Testis (tissue), 2 donors: Measurements from ENCODE around the gene FRMD4B.

ENCODE experiments used
- POLR2A ChIP-seq: fragments of 450-650 bp; IDR thresholded peaks from one replicate; pipeline ENCODE4 v1.6.1; 2017; ENCODE audit warnings: antibody characterized with exemption, mild to moderate bottlenecking, moderate library complexity
- TF ChIP-seq, protein P1 (sequence below), 3 experiments: fragments of 450-650 bp in 2 of 3; fragments of 200-600 bp in 1 of 3; sonication (generic) in 1 of 3; IDR thresholded peaks; one replicate each; pipeline ENCODE4 v1.5.1; 2016 to 2019; ENCODE audit warnings: antibody characterized with exemption in 3 of 3, mild to moderate bottlenecking in 2 of 3, moderate library complexity in 1 of 3

DNA sequence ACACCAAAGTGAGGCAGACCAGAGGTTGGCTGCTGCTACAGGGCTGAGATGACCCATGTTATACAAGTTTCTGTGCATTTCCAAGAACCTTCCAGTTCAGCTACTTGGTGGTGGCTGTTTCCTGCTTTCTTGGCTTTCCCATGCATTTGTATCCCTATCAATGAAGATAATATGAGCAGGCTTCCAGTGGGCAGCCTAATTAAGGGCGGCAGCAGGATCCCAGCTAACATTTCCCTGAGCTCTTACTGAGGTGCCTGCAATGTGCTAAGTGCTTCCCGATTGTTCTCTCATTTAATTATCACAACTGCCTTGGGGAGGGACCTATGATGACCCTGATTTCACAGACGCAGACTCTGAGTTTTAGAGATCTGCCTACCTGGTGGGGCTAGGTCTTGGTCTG, 95.5 kb downstream of the FRMD4B start:
- TF ChIP-seq, protein P1, sequence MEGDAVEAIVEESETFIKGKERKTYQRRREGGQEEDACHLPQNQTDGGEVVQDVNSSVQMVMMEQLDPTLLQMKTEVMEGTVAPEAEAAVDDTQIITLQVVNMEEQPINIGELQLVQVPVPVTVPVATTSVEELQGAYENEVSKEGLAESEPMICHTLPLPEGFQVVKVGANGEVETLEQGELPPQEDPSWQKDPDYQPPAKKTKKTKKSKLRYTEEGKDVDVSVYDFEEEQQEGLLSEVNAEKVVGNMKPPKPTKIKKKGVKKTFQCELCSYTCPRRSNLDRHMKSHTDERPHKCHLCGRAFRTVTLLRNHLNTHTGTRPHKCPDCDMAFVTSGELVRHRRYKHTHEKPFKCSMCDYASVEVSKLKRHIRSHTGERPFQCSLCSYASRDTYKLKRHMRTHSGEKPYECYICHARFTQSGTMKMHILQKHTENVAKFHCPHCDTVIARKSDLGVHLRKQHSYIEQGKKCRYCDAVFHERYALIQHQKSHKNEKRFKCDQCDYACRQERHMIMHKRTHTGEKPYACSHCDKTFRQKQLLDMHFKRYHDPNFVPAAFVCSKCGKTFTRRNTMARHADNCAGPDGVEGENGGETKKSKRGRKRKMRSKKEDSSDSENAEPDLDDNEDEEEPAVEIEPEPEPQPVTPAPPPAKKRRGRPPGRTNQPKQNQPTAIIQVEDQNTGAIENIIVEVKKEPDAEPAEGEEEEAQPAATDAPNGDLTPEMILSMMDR (IDR thresholded peaks at IDR 0.05): no peak
- TF ChIP-seq POLR2A: no peak
